Measurements from ENCODE around the gene ANTXR1. TPM values are rescaled to one million over a fixed set of nuclear protein-coding genes. Genes with fewer than 3 reads are reported as not detected.
"Not testable (repeated sequence)": the region's sequence is repeated elsewhere in the genome, so short reads cannot be mapped to it uniquely, and the experiment has no call there.

The ANTXR1 gene
- total RNA-seq, 1 donor = 61.5 TPM

- DNase-seq (ENCODE audit: low read depth) = no peak
- TF ChIP-seq CTCF (IDR thresholded peaks at IDR 0.05; ENCODE audit: insufficient read depth, low read length) = no peak
Measured at GRCh38 chr2:69250981-69251380, 238.0 kb downstream of the ANTXR1 start.

GRCh38 chr2:69251943-69252342 is 239.0 kb downstream of the ANTXR1 start:
- DNase-seq (ENCODE audit: low read depth) = peak; percentile 33
- H3K4me3 ChIP-seq (ENCODE audit: low read depth, low read length) = no peak overlapping the region
- no peak for TF ChIP-seq CTCF (IDR thresholded peaks at IDR 0.05; ENCODE audit: insufficient read depth, low read length)

More at GRCh38 chr2:69250981-69251380, 238.0 kb downstream of the ANTXR1 start:
- no peak overlapping the region for H3K4me3 ChIP-seq (ENCODE audit: low read depth, low read length)

GRCh38 chr2:69253112-69253511 is 240.1 kb downstream of the ANTXR1 start:
- TF ChIP-seq CTCF (IDR thresholded peaks at IDR 0.05; ENCODE audit: insufficient read depth, low read length) = no peak
- no peak overlapping the region for H3K4me3 ChIP-seq (ENCODE audit: low read depth, low read length)
- peak; percentile 60 for DNase-seq (ENCODE audit: low read depth)

GRCh38 chr2:69253611-69254301 is 240.8 kb downstream of the ANTXR1 start:
- H3K4me3 ChIP-seq (ENCODE audit: low read depth, low read length) = no peak overlapping the region
- peak; percentile 100 for DNase-seq (ENCODE audit: low read depth)
- peak; percentile 11 for TF ChIP-seq CTCF (IDR thresholded peaks at IDR 0.05; ENCODE audit: insufficient read depth, low read length)

- no peak overlapping the region for H3K4me3 ChIP-seq (ENCODE audit: low read depth, low read length)
- DNase-seq (ENCODE audit: low read depth) = peak; percentile 29
- no peak for TF ChIP-seq CTCF (IDR thresholded peaks at IDR 0.05; ENCODE audit: insufficient read depth, low read length)
Measured at GRCh38 chr2:69255760-69256159, 242.8 kb downstream of the ANTXR1 start.

- DNase-seq (ENCODE audit: low read depth); H3K4me3 ChIP-seq (ENCODE audit: low read depth, low read length): not testable (repeated sequence)
Measured at GRCh38 chr2:69259994-69260591, 247.1 kb downstream of the ANTXR1 start.

GRCh38 chr2:69260666-69261065 is 247.7 kb downstream of the ANTXR1 start:
- no peak for DNase-seq (ENCODE audit: low read depth)
- no peak overlapping the region for H3K4me3 ChIP-seq (ENCODE audit: low read depth, low read length)
- no peak for TF ChIP-seq CTCF (IDR thresholded peaks at IDR 0.05; ENCODE audit: insufficient read depth, low read length)

Measured in fibroblast of the aortic adventitia (primary cell).